Esophagus muscularis mucosa (tissue), 3 donors: ENCODE results near the gene CREB3L2.

Experiments used
- POLR2A ChIP-seq: fragments of 450-650 bp; IDR thresholded peaks from one replicate; pipeline ENCODE4 v1.6.1; 2017; ENCODE audit warnings: antibody characterized with exemption, moderate library complexity, mild to moderate bottlenecking, low read depth
- TF ChIP-seq, protein P1 (sequence below), 3 experiments: fragments of 200-600 bp in 2 of 3; fragments of 450-650 bp in 1 of 3; sonication (generic) in 2 of 3; IDR thresholded peaks; one replicate each; pipeline ENCODE4 v1.5.1; 2017 to 2019; ENCODE audit warnings: antibody characterized with exemption in 3 of 3, mild to moderate bottlenecking in 2 of 3, moderate library complexity in 1 of 3

DNA sequence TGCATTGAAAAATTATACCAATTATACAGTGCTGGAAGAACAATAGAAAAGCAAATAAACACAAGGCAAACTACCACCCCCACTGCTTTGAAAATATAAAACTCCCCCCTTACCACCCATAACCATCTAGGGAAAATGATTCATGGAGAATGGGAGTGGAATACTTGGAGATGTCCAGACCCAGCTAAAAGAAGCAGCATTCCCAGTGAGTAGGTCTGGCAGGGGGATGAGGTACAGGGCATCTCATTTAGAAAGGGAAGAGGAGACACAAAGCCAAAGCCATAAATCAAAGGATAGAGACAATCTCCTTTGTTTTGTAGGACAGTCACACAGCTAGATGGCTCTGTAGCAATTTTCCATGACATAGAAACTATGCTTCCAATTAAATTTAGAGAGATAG is 119.1 kb downstream of the CREB3L2 start:
- TF ChIP-seq, protein P1, sequence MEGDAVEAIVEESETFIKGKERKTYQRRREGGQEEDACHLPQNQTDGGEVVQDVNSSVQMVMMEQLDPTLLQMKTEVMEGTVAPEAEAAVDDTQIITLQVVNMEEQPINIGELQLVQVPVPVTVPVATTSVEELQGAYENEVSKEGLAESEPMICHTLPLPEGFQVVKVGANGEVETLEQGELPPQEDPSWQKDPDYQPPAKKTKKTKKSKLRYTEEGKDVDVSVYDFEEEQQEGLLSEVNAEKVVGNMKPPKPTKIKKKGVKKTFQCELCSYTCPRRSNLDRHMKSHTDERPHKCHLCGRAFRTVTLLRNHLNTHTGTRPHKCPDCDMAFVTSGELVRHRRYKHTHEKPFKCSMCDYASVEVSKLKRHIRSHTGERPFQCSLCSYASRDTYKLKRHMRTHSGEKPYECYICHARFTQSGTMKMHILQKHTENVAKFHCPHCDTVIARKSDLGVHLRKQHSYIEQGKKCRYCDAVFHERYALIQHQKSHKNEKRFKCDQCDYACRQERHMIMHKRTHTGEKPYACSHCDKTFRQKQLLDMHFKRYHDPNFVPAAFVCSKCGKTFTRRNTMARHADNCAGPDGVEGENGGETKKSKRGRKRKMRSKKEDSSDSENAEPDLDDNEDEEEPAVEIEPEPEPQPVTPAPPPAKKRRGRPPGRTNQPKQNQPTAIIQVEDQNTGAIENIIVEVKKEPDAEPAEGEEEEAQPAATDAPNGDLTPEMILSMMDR (IDR thresholded peaks at IDR 0.05): no peak
- no peak for TF ChIP-seq POLR2A
